Tibial artery (tissue), 4 donors: ENCODE measurements around the gene PRRC1.

Experiments used
- DNase-seq, 2 donors: peaks; one replicate each; pipeline ENCODE4 v3.0.0-alpha.2; 2019
- H3K27ac ChIP-seq, 2 donors: fragments of 200-600 bp; sonication (generic) in 1 of 2; 1 replicate in 1 of 2; 2 replicates in 1 of 2; pipeline ENCODE4 v1.5.1; 2018 to 2019; ENCODE audit warnings: mild to moderate bottlenecking in 1 of 2
- H3K27me3 ChIP-seq, 2 donors: fragments of 200-600 bp; sonication (generic) in 1 of 2; one replicate each; pipeline versions ENCODE4 v1.5.1 to v1.6.0; 2016 to 2019
- H3K36me3 ChIP-seq, 3 donors: fragments of 200-600 bp; sonication (generic) in 2 of 3; one replicate each; pipeline ENCODE4 v1.5.1; 2016 to 2019; ENCODE audit warnings: mild to moderate bottlenecking in 2 of 3
- H3K4me1 ChIP-seq, 4 donors: fragments of 200-600 bp; sonication (generic) in 2 of 4; 1 replicate in 3 of 4; 2 replicates in 1 of 4; pipeline ENCODE4 v1.5.1; 2016 to 2019
- H3K4me3 ChIP-seq, 2 donors: fragments of 200-600 bp; sonication (generic) in 1 of 2; 1 replicate in 1 of 2; 2 replicates in 1 of 2; pipeline ENCODE4 v1.5.1; 2018 to 2019; ENCODE audit warnings: mild to moderate bottlenecking in 2 of 2
- H3K9me3 ChIP-seq, 3 donors: fragments of 200-600 bp; sonication (generic) in 1 of 3; one replicate each; pipeline ENCODE4 v1.5.1; 2016 to 2019
- CTCF ChIP-seq, 2 experiments: fragments of 200-600 bp in 1 of 2; fragments of 450-650 bp in 1 of 2; IDR thresholded peaks; one replicate each; pipeline ENCODE4 v1.5.1; 2017 to 2019; ENCODE audit warnings: antibody characterized with exemption in 2 of 2, mild to moderate bottlenecking in 1 of 2, moderate library complexity in 1 of 2
- intact Hi-C: fragments of 100-400 bp; cut with DNase I; formaldehyde crosslinking; loops from one replicate; pipeline ENCODE4 v1.15.0; 2023; ENCODE audit warnings: low total_unique reads

Gene PRRC1

GRCh38 chr5:127498548-127498947, 18.9 kb upstream of the PRRC1 start:
- intact Hi-C loops: no loop called here
- H3K4me3 ChIP-seq: no peak overlapping the region

GRCh38 chr5:127505905-127506304, 11.5 kb upstream of the PRRC1 start:
- Histone ChIP-seq H3K27me3 (no peaks in the 10 kb centered on the region), H3K9me3 (no peaks in the 10 kb centered on the region), H3K4me1 (no peaks in the 10 kb centered on the region), H3K36me3 (no peaks in the 10 kb centered on the region), H3K27ac (no peak overlapping the region), H3K4me3 (no peak overlapping the region)
- no peak for TF ChIP-seq CTCF (IDR thresholded peaks at IDR 0.05)
- intact Hi-C loops: no loop called here
- DNase-seq: no peak

More at GRCh38 chr5:127498548-127498947, 18.9 kb upstream of the PRRC1 start:
- Histone ChIP-seq H3K4me1 (no peaks in the 10 kb centered on the region), H3K36me3 (no peaks in the 10 kb centered on the region), H3K27ac (no peak overlapping the region), H3K9me3 (no peaks in the 10 kb centered on the region), H3K27me3 (no peaks in the 10 kb centered on the region)
- TF ChIP-seq CTCF (IDR thresholded peaks at IDR 0.05): no peak
- DNase-seq: no peak

GRCh38 chr5:127506616-127507015, 10.8 kb upstream of the PRRC1 start:
- intact Hi-C loops: no loop called here

GRCh38 chr5:127508644-127509373, 8.6 kb upstream of the PRRC1 start:
- Histone ChIP-seq H3K4me1 (no peaks in the 10 kb centered on the region), H3K36me3 (no peaks in the 10 kb centered on the region), H3K27ac (no peak overlapping the region), H3K27me3 (no peaks in the 10 kb centered on the region), H3K4me3 (no peak overlapping the region), H3K9me3 (no peaks in the 10 kb centered on the region)
- intact Hi-C loops: no loop called here
- no peak for TF ChIP-seq CTCF (IDR thresholded peaks at IDR 0.05)
- no peak for DNase-seq

More at GRCh38 chr5:127506616-127507015, 10.8 kb upstream of the PRRC1 start:
- H3K36me3 ChIP-seq: no peaks in the 10 kb centered on the region
- H3K27ac ChIP-seq: no peak overlapping the region
- H3K9me3 ChIP-seq: no peaks in the 10 kb centered on the region
- TF ChIP-seq CTCF (IDR thresholded peaks at IDR 0.05): no peak
- no peaks in the 10 kb centered on the region for H3K27me3 ChIP-seq
- DNase-seq: no peak
- no peak overlapping the region for H3K4me3 ChIP-seq
- H3K4me1 ChIP-seq: no peaks in the 10 kb centered on the region

GRCh38 chr5:127513408-127513970, 4.0 kb upstream of the PRRC1 start:
- no peak for DNase-seq
- Histone ChIP-seq H3K27ac (no peak overlapping the region), H3K4me3 (no peak overlapping the region), H3K27me3 (no peaks in the 10 kb centered on the region), H3K9me3 (no peaks in the 10 kb centered on the region), H3K4me1 (peaks cover 0 to 3% (median 1%) of the 10 kb centered on the region in 4 donors), H3K36me3 (no peaks in the 10 kb centered on the region)
- intact Hi-C loops: no loop called here
- no peak for TF ChIP-seq CTCF (IDR thresholded peaks at IDR 0.05)
